Kidney glomerular epithelial cell (primary cell): ENCODE data around the gene PROZ.

ENCODE experiments used
- DNase-seq: peaks from one replicate; lab custom pipeline; 2025; lab: John Stamatoyannopoulos, UW

The PROZ gene

DNA sequence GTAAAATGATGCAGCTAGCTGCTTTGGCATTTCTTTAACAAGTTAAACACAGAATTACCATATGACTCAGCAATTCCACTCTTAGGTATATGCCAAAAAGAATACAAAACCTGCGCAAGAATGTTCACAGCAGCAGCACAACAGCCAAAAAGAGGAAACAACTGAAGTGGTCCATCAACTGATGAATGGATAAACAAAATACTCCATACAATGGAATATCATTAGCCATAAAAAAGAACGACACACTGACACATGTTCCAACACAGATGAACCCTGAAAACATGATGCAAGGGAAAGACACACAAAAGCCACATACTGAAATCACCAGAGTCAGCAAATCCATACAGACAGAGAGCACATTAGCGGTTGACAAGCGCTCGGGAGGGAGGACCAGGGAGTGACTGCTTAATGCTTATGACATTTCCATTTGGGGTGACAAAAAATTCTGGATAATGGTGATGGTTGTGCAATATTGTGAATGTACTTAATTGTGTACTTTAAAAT is 47.0 kb downstream of the PROZ start:
- no peak for DNase-seq

DNA sequence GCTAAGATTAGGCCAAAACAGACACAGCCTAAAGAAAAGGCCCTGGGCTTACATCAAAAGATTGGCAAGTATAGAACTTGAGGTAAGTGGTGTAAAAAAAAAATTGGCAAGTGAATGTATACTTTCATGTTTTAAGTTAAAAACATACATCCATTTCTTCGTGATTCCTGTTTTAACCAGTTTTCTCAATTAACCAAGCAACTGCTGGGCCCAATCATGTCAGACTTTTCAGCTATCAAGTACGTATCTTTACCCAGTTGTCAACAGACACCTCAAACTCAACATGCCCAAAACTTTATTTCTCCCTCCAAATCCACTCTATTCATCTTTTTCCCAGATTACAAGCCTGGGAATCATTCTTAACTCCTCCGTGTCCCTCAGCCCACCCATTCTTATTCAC is 49.0 kb downstream of the PROZ start:
- DNase-seq = no peak

DNA sequence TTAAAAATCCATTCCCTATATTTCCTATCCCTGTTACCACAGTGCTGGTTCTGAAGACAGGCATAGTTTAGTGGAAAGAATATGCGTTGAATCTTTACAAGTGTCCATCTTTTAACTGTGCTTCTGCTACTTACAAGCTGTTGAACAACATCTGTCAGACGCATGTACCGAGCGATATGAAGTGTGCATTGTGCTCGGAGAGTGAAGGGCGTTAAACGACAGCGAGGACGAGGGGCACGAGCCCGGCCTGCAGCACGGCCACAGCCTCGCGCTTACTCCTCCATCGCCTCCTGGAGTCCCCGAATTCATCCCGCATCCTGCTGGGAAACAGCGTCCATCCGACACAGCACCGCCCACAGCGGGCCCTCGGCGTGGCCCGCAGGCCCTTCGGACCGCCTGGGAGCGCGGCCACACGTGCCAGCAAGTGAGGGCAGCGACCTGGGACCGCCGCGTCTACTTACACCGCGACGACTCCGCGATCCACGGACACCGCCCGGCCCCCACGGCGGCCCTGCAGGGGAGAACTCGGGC is 49.5 kb downstream of the PROZ start:
- DNase-seq = no peak

DNA sequence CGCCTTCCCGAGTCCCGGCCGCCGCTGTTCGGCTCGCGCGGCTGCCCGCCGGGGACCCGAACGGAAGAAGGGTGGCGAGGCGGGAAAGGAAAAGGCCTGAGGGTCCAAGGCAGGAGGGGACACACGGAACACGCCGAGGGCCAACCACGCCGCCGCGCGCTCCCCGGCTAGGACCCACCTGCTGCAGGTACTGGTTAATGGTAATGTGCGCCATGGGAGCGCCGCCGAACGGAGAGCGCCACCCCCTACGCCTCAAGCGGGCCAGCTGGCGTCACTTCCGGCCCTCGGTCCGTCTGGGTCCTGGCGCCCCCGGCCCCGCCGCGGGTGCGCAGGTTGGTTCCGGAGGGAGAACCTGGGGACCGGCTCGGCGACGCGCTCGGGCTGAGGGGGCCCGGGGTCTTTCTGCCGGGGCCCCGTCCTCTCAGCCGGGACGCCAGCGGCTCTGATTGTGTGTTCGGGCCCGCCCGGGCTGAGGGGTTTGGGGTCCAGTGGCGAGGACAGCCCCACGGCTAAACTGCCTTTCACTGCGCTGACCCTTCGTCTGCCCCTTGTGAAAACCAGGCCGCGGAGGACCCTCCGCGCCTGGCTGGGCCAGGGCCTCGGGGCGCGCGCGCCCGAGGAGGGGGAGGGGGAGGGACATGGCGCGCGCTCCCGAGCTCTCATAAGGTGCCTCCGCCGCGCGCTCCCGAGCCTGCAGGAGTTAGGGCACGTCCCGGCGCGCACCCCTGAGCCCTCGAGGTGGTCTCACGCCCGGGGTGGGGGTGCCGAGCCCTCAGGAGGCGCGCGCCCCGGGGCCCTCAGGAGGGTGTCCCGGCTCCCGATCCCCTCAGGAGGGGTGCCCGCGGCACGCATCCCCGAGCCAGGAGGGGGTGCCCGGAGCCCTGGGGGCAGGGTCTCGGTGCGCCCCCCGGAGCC is 50.2 kb downstream of the PROZ start, which contains the start of gene PCID2:
Gene PCID2 (minus strand): TSS at position 249 of the 915 bp plus-strand sequence. CDS start 35 bp downstream, at position 214.
- DNase-seq = peak; percentile 75

DNA sequence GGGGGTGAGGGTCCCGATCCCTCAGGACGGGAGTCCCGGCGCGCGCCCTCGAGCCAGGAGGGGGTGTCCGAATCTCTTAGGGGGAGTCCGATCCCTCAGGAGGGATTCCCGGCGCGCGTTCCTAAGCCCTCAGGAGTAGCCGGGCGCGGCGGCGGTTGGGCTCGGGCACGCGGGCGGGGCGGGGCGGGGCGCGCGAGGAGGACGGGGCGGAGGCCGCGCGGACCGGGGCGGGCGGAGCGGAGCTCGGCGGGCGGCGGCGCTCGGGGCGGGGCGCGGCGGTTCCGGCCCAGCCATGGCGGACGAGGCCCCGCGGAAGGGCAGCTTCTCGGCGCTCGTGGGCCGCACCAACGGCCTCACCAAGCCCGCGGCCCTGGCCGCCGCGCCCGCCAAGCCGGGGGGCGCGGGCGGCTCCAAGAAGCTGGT is 50.9 kb downstream of the PROZ start, which contains the start of gene CUL4A:
Gene CUL4A (plus strand): TSS at position 278 of the 423 bp plus-strand sequence. CDS start 15 bp downstream, at position 293.
- DNase-seq = peak; percentile 41

DNA sequence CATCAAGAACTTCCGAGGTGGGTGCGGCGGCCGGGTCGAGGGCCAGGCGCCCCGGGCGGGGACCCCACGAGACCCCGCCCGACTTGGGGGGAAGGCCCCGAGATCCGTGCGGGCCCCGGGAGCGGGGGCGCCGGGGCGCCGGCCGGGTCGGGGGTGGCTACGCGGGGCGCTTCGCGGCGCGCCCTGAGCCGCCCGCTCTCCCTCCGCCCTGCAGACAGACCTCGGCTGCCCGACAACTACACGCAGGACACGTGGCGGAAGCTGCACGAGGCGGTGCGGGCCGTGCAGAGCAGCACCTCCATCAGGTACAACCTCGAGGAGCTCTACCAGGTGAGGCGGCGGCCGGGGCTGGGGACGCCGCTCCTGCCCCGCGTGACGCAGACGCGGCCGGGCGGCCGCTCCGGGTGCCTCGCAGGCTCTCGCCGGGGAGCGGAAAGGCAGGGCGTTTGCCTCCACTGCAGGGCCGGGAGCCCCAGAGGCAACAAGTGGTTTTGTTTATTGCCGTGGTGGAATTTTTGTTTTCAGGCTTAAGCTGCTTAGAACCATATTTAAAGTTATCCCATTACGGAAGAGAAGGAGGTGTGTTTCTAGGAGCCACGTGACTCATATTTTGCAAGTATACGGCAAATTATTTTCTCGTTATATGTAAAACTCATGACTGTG is 51.4 kb downstream of the PROZ start:
- peak; percentile 32 for DNase-seq

DNA sequence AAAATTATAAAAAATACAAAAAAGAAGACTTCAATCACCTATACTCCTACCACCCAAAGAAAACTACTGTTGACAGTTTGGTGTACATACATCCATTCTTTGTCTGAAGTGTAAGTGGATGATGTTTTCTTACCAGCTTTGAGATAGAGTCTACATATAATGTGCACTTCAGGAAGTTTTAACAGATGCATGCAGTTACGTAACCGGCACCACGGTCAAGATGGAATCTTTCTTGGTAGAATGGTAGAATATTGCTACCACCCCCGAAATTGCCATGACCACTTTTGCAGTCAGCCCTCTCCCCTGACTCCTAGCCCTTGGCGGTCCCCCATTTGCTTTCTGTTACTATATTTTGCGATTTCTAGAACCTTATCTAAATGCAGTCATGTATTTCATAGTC is 52.4 kb downstream of the PROZ start:
- DNase-seq = no peak

DNA sequence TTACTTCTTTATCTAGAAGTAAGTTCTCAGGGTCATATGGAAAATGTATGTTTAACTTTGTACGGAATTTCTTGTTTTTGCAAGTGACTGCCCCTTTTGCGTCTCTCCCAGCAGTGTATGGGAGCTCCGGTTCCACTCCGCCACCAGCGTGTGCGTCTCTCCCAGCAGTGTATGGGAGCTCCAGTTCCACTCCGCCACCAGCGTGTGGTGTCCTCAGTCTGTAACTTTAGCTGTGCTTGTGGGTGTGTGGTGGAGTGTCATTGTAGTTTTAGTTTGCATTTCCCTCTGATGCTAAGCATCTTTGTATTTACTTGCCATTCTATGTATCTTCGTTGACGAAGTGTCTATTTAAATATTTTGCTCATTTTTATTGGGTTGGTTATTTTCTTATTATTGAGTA is 53.3 kb downstream of the PROZ start:
- DNase-seq = no peak

DNA sequence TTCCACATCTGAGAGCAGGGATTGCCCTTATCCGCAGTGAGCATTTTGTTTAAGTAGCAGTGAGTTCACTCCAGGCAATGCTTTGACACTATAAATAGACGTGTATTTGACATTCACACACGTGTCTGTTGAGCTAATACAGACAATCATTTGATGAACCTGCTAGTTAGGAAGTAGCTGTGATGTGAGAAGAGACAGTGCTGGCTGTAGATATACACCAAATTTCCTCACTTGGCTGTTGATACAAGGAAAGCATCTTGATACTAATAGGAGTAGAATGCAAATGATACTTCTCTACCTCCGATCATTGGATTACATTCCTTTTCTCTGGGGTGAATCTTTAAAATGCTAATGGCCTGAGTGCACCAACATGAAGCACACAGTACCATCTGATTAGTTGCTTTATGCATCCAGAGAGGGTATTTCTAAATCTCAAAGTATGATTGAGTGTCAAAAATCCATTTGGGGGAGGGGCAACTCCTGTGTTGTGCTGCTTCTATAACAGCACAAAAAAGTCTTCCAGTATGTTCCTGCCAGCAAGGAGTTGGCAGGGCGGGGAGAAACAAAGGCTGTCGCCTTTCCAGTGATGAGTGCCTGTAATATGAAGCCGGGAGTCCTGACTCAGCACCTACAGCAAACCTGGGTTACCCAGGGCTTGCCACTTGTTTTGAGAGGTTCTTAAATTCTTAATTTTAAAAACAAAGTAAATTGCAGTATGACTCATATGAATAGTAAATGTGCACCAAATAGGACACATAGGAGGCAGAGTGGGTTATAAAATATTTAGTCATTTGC is 58.0 kb downstream of the PROZ start:
- peak; percentile 37 for DNase-seq

DNA sequence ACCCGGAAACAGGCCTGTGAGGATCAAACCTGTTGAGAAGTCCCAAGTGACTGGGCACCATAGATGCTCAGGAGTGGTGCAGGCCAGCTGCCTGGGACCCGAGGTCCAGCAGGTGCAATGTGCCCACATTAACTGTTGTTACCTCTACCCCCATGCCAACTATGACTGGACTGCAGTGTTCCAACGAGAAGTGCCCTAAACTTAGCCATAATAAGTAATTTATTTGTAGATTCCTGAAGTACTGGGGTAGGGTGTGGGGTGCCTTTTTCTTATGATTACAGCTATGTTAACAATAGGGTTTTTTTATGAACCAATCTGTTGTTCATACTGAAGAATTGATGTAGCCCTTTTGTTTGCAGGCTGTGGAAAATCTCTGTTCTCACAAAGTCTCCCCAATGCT is 60.1 kb downstream of the PROZ start:
- no peak for DNase-seq

DNA sequence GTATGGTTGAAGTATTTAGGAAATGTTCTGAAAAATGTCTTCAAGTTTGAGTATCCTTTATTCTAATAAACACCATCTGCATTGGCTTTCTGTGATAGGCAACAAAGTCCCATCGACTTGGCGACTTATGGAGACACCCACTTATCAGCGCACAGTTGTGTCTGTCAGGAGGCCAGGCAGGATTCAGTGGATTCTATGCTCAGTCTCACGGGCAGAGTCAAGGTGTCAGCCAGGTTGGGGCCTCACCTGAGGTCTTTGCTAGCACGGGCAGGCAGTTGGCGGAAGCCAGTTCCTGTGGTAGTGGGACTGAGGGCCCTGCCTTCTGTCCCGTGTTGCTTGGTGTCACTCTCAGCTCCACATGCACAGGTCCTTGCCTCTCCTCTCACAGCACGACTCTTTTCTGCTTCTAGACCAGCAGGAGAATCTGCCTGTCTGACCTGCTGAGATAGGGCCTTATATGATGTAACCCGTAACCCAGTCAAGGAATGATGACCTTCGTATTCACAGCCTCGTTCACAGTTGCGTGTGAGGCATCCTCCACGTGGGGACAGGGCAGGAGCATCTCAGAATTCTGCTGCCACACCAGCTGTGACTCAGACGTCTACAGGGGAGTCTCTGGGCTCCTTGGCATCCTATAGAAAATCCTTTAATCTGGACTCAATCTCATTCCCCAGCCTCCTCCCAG is 61.0 kb downstream of the PROZ start:
- DNase-seq = no peak

DNA sequence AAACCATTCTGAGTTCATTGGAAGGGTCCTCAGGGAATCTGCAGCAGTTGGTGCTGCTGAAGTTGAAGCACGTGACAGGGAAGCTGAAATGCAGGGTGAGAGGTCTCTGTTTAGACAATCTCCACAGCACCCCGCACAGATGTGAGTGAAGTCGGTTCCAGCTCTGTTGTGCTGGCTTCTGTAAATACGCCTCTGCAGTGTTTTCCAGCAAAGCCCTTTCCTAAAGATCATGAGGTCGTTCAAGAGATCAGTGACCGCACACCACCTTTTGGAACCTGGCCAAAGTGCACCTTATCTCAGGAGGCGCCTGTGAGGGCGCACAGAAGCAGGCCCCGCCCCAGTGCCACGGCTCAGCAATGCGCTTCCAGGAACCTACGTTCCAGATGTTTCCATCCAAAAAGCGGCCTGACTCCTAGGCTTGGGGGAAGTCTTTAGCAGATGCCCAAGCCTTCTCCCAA is 61.7 kb downstream of the PROZ start:
- no peak for DNase-seq

DNA sequence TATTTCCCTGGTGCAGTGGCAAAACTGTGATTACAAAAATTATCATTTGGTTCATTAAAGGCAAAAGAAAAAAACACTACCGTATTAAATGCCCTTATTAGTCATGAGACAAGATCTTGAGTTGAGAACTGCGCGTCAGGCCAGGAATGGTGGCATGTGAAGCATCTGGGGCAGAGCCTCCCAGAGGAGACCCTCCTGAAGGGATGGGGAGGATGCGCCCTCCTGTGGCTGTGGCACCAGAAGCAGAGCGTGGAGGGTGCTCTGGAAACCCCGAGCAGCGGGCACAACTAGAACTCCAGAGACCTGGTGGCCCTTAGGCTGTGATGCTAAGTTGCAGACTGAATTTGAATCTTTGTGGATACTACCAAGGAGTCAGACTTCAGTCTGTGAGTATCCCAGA is 62.4 kb downstream of the PROZ start:
- DNase-seq = no peak
